ENCODE measurements around the gene ITGB6. TPM values are rescaled to one million over a fixed set of nuclear protein-coding genes. Genes with fewer than 3 reads are reported as not detected.

ITGB6 gene
- total and polyA plus RNA-seq, 2 donors (not counting 3 experiments of a cell fraction or from before 2014, with no cell fraction given), result 0.03 TPM; not detected in 1

GRCh38 chr2:160114020-160114419 is 86.1 kb downstream of the ITGB6 start:
- TF ChIP-seq POLR2A (IDR thresholded peaks at IDR 0.05; ENCODE audit: low read depth, low read length), result no peak
- TF ChIP-seq CTCF (IDR thresholded peaks at IDR 0.05; ENCODE audit: extremely low read depth in 1 of 2, insufficient read depth in 1 of 2, low read depth in 1 of 2, low read length in 2 of 2), result no peak
- no peak for TF ChIP-seq EZH2 (IDR thresholded peaks at IDR 0.05; ENCODE audit: borderline replicate concordance, low read depth, low read length, severe bottlenecking)
- TF ChIP-seq GATA2 (IDR thresholded peaks at IDR 0.05; ENCODE audit: insufficient read depth, insufficient read length, low read depth, low read length), result no peak
- TF ChIP-seq FOS (IDR thresholded peaks at IDR 0.05; ENCODE audit: borderline replicate concordance, insufficient read depth, low read length), result no peak
- TF ChIP-seq JUN (IDR thresholded peaks at IDR 0.05; ENCODE audit: borderline replicate concordance, insufficient read depth, insufficient read length, low read depth), result no peak
- BruUV-seq (replicated peaks), result no TSS peak
- no peak for DNase-seq (ENCODE audit: low read depth, low spot score)
- Histone ChIP-seq H3K4me3 (replicated peaks in 1 of 3; ENCODE audit: insufficient read depth in 1 of 3, low read depth in 1 of 3, low read length in 3 of 3) (no peak overlapping the region), H3K9me1 (replicated peaks; ENCODE audit: control insufficient read depth, extremely low read depth, insufficient read depth, low read length) (no peaks in the 10 kb centered on the region), H3K27ac (ENCODE audit: insufficient read depth, low read depth, low read length) (no peak overlapping the region), H3K27me3 (ENCODE audit: control insufficient read depth in 2 of 2, insufficient read depth in 2 of 2, low read length in 2 of 2) (no peaks in the 10 kb centered on the region), H3K9me3 (replicated peaks; ENCODE audit: control insufficient read depth, insufficient read depth, low read length) (no peaks in the 10 kb centered on the region), H3K9ac (replicated peaks; ENCODE audit: extremely low read depth, insufficient read depth, low read length) (no peak overlapping the region), H3K4me1 (ENCODE audit: control insufficient read depth, extremely low read depth, insufficient read depth, low read length) (no peaks in the 10 kb centered on the region), H3K4me2 (ENCODE audit: insufficient read depth, low read length) (no peak overlapping the region), H4K20me1 (replicated peaks; ENCODE audit: control insufficient read depth, extremely low read depth, insufficient read depth, low read length) (no peaks in the 10 kb centered on the region), H2AFZ (ENCODE audit: low read depth, low read length) (no peak overlapping the region), H3K79me2 (ENCODE audit: control insufficient read depth, insufficient read depth, low read length) (no peaks in the 10 kb centered on the region), H3K36me3 (ENCODE audit: control insufficient read depth in 2 of 2, extremely low read depth in 1 of 2, insufficient read depth in 2 of 2, low read length in 2 of 2) (no peaks in the 10 kb centered on the region)
- no peak for FAIRE-seq
- dilution Hi-C loops (cut with MboI; ENCODE audit: extremely low pct_ligation_motif_present, low sequenced_read_pairs) (no loop called here), intact Hi-C loops (cut with micrococcal nuclease) (loop anchor here (5.0 to 10.0 kb wide), 3 partner anchors 131 to 293 kb away; no protein-coding TSS in a partner anchor)
- ChIA-PET CTCF (interaction anchor here (2.2 kb wide), 1 partner anchor 950 kb away, joined by 7 read pairs; no protein-coding TSS in a partner anchor), POLR2A (no interaction called here)
